ENCODE data around the gene TMEM259. TPM values are rescaled to one million over a fixed set of nuclear protein-coding genes. Genes with fewer than 3 reads are reported as not detected.

Gene TMEM259
- total RNA-seq, 3 donors from 2014 or later, result 112 to 156 (median 153) TPM

DNA sequence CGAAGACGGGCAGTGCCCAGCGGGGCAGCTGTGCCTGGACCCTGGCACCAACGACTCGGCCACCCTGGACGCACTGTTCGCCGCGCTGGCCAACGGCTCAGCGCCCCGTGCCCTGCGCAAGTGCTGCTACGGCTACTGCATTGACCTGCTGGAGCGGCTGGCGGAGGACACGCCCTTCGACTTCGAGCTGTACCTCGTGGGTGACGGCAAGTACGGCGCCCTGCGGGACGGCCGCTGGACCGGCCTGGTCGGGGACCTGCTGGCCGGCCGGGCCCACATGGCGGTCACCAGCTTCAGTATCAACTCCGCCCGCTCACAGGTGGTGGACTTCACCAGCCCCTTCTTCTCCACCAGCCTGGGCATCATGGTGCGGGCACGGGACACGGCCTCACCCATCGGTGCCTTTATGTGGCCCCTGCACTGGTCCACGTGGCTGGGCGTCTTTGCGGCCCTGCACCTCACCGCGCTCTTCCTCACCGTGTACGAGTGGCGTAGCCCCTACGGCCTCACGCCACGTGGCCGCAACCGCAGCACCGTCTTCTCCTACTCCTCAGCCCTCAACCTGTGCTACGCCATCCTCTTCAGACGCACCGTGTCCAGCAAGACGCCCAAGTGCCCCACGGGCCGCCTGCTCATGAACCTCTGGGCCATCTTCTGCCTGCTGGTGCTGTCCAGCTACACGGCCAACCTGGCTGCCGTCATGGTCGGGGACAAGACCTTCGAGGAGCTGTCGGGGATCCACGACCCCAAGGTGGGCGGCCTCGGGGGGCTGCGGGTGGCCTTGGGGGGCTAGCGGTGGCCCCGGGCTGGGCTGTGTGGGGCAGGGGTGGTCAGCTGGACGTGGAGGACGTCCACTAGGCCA lies 15.9 kb downstream of the TMEM259 start:
- intact Hi-C loops (cut with DNase I; ENCODE audit: low total_unique reads), result no loop called here
- TF ChIP-seq POLR2AphosphoS5 (IDR thresholded peaks at IDR 0.05) (no peak), POLR2A (IDR thresholded peaks at IDR 0.05) (no peak)
- TF ChIP-seq, protein P1, sequence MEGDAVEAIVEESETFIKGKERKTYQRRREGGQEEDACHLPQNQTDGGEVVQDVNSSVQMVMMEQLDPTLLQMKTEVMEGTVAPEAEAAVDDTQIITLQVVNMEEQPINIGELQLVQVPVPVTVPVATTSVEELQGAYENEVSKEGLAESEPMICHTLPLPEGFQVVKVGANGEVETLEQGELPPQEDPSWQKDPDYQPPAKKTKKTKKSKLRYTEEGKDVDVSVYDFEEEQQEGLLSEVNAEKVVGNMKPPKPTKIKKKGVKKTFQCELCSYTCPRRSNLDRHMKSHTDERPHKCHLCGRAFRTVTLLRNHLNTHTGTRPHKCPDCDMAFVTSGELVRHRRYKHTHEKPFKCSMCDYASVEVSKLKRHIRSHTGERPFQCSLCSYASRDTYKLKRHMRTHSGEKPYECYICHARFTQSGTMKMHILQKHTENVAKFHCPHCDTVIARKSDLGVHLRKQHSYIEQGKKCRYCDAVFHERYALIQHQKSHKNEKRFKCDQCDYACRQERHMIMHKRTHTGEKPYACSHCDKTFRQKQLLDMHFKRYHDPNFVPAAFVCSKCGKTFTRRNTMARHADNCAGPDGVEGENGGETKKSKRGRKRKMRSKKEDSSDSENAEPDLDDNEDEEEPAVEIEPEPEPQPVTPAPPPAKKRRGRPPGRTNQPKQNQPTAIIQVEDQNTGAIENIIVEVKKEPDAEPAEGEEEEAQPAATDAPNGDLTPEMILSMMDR (IDR thresholded peaks at IDR 0.05), result no peak

DNA sequence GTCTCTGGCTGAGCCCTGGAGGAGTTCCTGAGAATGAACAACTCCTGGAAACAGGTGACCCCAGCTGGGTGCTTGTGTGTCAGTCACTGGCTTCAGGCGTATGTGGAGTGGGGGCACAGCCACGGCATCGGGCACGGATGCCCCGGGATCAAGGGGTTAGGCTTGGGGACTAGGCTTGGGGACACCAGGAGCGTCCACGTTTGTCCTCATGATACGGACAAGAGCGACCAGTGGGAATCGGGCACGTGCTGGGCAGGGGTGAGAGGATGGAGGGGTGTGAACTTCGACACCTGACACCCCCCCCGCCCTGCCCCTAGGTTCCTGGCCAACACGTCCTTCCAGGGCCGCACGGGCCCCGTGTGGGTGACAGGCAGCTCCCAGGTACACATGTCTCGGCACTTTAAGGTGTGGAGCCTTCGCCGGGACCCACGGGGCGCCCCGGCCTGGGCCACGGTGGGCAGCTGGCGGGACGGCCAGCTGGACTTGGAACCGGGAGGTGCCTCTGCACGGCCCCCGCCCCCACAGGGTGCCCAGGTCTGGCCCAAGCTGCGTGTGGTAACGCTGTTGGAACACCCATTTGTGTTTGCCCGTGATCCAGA lies 16.6 kb downstream of the TMEM259 start:
- H3K4me1 ChIP-seq, result no peaks in the 10 kb centered on the region
- peaks cover 14 to 40% of the 10 kb centered on the region in 2 donors for H3K27me3 ChIP-seq

More for the DNA sequence above, 15.9 kb downstream of the TMEM259 start:
- H3K27me3 ChIP-seq, result peaks cover 14 to 33% of the 10 kb centered on the region in 2 donors
- H3K4me1 ChIP-seq, result no peaks in the 10 kb centered on the region
- no peaks in the 10 kb centered on the region for H3K9me3 ChIP-seq
- no peak for DNase-seq (ENCODE audit: low spot score in 2 of 2)
- H3K27ac ChIP-seq, result no peak overlapping the region
- H3K36me3 ChIP-seq, result no peaks in the 10 kb centered on the region
- no peak overlapping the region for H3K4me3 ChIP-seq

DNA sequence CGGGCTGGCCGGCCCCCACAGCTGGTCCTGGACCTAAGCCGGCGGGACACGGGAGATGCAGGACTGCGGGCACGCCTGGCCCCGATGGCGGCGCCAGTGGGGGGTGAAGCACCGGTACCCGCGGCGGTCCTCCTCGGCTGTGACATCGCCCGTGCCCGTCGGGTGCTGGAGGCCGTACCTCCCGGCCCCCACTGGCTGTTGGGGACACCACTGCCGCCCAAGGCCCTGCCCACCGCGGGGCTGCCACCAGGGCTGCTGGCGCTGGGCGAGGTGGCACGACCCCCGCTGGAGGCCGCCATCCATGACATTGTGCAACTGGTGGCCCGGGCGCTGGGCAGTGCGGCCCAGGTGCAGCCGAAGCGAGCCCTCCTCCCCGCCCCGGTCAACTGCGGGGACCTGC lies 17.6 kb downstream of the TMEM259 start:
- TF ChIP-seq POLR2AphosphoS5 (IDR thresholded peaks at IDR 0.05), result no peak
- TF ChIP-seq POLR2A (IDR thresholded peaks at IDR 0.05), result no peak
- TF ChIP-seq, protein P1 (IDR thresholded peaks at IDR 0.05), result no peak
- H3K4me3 ChIP-seq, result no peak overlapping the region
- intact Hi-C loops (cut with DNase I; ENCODE audit: low total_unique reads), result no loop called here
- H3K4me1 ChIP-seq, result no peaks in the 10 kb centered on the region
- H3K9me3 ChIP-seq, result no peaks in the 10 kb centered on the region
- H3K27ac ChIP-seq, result no peak overlapping the region
- no peak for DNase-seq (ENCODE audit: low spot score in 2 of 2)
- H3K36me3 ChIP-seq, result no peaks in the 10 kb centered on the region
- peaks cover 14 to 51% of the 10 kb centered on the region in 2 donors for H3K27me3 ChIP-seq

More for the DNA sequence above, 16.6 kb downstream of the TMEM259 start:
- intact Hi-C loops (cut with DNase I; ENCODE audit: low total_unique reads), result no loop called here
- DNase-seq (ENCODE audit: low spot score in 2 of 2), result no peak
- H3K9me3 ChIP-seq, result no peaks in the 10 kb centered on the region
- TF ChIP-seq, protein P1 (IDR thresholded peaks at IDR 0.05), result no peak
- TF ChIP-seq POLR2A (IDR thresholded peaks at IDR 0.05) (no peak), POLR2AphosphoS5 (IDR thresholded peaks at IDR 0.05) (no peak)
- H3K27ac ChIP-seq, result no peak overlapping the region
- H3K4me3 ChIP-seq, result no peak overlapping the region
- no peaks in the 10 kb centered on the region for H3K36me3 ChIP-seq

DNA sequence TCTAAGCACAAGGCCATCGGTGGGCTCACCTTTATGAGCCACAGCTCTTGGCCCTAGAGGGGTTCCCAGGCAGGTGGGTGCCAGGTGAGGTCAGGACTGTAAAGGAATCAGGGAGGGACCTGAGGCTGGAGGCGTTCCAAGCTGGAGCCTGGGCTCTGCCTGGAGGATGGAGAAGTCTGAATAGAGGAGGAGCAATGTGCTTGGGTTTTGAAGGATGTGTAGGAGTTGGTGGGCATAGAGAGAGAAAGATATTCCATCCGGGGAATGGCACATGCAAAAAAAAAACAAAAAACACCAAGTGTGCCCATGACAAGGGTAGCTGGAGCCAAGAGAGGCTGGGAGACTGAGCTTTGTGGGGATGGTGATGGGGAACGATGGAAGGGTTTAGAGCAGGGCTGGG lies 18.3 kb downstream of the TMEM259 start:
- TF ChIP-seq, protein P1 (IDR thresholded peaks at IDR 0.05), result no peak
- TF ChIP-seq POLR2AphosphoS5 (IDR thresholded peaks at IDR 0.05) (no peak), POLR2A (IDR thresholded peaks at IDR 0.05) (no peak)
- Histone ChIP-seq H3K27me3 (peaks cover 14 to 57% of the 10 kb centered on the region in 2 donors), H3K9me3 (no peaks in the 10 kb centered on the region), H3K27ac (no peak overlapping the region), H3K4me1 (no peaks in the 10 kb centered on the region), H3K4me3 (no peak overlapping the region), H3K36me3 (no peaks in the 10 kb centered on the region)
- DNase-seq (ENCODE audit: low spot score in 2 of 2), result no peak
- intact Hi-C loops (cut with DNase I; ENCODE audit: low total_unique reads), result no loop called here
